Inflammatory macrophage treated with lipopolysaccharide for 4 hours (primary cell): Measurements from ENCODE around the gene CNTNAP5.

Experiments
- DNase-seq: peaks from one replicate; pipeline ENCODE4 v3.0.0-alpha.2; 2020

CNTNAP5 gene

GRCh38 chr2:124489686-124490085 is 464.6 kb downstream of the CNTNAP5 start:
- DNase-seq, result no peak

GRCh38 chr2:124501575-124502152 is 476.6 kb downstream of the CNTNAP5 start:
- DNase-seq, result no peak

GRCh38 chr2:124514236-124514635 is 489.1 kb downstream of the CNTNAP5 start:
- no peak for DNase-seq

DNA sequence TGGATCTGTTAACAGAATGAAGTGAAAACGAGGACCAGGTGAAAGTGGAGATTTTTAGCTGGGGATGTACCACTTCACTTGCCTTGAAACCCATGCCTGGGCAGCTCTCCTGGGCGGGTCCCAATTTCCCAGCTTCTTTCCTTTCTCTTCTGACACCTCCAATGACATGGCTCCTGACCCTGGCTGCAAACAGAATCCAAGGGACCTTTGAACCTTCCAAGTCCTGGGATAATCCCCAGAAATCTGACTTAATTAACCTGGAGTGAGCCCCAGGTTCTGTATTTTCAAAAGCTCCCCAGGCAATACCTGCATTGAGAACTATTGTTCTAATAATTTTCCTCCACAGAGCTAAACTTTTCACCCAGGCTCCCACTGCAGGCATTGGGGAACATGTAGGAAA is 495.9 kb downstream of the CNTNAP5 start:
- DNase-seq, result no peak

DNA sequence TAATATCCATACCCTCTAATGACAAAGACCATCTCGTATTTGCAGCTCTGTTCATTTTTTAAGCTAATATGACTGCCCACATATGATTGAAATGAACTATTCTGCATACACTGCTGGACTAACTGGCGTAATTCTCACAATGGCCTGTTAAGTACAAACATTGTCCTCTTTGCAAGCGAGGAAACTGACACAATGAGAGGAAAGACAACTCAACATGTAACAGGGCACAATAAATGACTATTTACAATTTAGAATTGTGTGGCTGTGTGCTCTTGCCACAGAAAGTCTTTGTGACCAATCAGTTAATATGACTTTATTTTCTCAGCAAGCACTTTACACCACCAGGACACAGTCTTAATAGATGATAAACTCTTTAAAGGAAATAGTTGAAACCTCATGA is 498.0 kb downstream of the CNTNAP5 start:
- DNase-seq, result no peak

DNA sequence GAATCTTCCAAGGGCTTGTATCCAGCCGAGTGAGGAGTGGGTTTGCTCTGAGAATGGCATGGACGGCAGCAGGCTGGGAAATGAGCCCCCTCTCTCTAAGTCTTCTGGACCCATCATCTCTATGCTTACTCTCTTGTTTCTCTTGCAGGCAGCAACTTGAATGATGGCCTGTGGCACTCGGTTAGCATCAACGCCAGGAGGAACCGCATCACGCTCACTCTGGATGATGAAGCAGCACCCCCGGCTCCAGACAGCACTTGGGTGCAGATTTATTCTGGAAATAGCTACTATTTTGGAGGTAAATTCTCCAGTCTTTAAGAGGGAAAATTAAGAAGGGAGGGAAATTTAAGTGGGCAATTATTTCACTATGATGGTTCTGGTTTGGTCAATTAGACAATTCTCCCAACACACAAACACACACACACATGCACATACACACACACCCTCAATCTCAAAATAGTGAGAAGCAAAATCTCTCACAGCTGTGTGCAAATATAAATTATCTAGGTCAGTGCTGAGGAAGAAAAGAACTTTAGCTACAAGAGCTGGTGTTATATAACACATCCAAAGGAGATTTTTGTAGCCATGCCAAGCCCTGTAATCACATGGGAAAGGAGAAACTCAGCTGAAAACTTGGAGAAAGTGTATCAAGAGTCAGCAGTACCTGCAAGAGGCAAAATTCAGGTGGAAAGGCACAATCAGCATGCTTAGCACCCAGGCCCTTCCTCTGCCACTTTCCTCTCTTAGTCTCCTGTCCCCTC is 499.2 kb downstream of the CNTNAP5 start:
- DNase-seq, result no peak

DNA sequence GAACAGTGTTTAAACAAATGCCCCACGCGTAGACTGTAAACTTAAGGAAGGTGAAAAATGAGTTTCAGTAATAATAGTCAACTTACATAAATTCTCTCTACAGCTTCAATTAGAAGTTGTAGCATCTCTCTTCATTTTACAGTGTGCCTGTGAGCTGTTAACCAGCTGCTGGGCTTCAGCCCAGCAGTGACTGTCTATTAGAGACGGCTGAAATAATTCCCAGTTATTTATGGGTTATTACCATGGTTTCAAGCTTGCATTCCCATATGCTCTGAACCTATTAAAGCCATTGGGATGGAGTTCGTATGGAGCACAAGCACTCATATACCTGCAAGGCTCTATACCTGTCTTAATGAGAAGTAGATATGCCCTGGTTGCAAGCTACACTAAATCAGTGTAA is 501.1 kb downstream of the CNTNAP5 start:
- DNase-seq, result no peak

DNA sequence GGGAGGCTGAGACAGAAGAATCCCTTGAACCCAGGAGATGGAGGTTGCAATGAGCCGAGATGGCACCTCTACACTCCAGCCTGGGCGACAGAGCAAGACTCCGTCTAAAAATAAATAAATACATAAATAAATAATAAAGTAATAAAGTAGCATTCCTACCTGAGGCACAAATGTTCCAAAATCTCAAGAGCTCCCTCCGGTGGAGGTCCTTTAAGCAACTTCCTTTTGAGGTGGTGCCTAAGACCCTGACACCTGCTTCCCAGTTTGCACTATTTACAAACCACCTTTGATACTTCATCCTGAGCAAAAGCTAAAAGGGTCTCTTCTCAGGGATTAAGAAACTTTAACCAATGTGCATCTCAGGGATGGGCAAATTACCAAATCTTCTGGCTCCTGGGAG is 505.1 kb downstream of the CNTNAP5 start:
- DNase-seq, result no peak

DNA sequence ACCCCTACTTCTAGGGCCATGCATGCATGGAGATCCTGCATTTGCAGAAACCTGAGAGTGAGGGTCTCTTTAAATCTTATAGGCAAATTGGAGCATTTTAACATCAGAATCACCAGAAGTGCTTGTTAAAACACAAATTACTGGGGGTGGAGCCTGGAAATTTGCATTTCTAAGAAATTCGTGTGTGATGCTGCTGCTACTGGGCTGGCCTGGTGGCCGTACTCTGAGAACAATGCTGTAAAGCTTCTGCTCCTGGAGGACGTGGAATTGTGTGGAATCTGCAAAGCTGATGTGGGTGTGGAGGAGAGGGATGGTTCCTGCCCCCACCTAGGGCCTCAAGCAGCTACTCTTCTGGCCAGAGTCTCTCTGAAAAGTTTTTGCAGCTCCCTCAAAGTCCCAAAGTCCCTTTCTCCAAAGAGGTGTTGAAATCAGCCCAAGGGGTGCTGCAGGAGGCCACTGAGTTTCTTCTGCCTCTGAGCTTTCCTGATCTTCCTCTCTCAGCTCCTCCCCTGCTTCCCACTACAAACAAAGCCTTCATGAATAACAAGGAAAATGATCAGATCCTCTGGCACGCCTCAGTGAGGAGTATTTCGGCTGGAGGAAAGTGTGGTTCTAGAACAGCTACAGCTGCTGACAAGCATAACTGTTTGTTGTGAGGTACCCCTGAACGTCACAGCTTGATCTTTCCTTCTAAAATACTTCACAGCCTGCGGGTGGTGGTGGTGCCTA is 508.3 kb downstream of the CNTNAP5 start:
- no peak for DNase-seq

DNA sequence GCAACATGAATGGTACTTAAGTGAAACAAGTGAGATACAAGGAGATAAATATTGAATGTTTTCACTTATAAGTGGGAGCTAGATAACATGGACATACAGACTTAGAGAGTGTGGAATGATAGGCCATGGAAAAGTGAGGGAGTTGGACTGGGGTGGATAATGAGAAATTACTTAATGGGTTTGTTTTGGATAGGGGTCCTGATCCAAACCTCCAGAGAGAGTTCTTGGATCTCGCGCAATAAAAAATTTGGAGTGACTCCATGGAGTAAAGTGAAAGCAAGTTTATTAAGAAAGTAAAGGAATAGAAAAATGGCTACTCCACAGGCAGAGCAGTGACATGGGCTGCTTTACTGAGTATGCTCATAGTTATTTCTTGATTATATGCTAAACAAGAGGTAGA is 508.9 kb downstream of the CNTNAP5 start:
- no peak for DNase-seq

- no peak for DNase-seq
These were observed 510.7 kb downstream of the CNTNAP5 start for GRCh38 chr2:124535816-124536215.

GRCh38 chr2:124536591-124536990 is 511.5 kb downstream of the CNTNAP5 start:
- no peak for DNase-seq

DNA sequence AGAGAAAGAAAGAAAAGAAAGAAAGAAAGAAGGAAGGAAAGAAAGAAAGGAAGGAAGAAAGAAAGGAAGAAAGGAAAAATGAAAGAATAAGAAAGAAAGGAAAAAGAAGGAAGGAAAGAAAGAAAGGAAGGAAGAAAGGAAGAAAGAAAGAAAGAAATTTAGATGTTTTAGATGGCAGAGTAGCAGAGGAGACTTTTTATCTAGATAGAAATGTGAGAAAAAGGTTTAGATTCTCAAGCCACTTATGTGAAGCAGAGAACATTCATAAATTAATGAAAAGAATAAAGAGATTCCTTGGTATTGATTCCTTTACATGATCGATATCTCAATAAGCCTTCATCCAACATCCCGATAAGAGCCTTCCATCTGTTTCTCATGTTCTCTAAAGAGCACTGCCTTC is 513.5 kb downstream of the CNTNAP5 start:
- DNase-seq, result no peak

- DNase-seq, result no peak
These were observed 515.7 kb downstream of the CNTNAP5 start for GRCh38 chr2:124540805-124541204.

DNA sequence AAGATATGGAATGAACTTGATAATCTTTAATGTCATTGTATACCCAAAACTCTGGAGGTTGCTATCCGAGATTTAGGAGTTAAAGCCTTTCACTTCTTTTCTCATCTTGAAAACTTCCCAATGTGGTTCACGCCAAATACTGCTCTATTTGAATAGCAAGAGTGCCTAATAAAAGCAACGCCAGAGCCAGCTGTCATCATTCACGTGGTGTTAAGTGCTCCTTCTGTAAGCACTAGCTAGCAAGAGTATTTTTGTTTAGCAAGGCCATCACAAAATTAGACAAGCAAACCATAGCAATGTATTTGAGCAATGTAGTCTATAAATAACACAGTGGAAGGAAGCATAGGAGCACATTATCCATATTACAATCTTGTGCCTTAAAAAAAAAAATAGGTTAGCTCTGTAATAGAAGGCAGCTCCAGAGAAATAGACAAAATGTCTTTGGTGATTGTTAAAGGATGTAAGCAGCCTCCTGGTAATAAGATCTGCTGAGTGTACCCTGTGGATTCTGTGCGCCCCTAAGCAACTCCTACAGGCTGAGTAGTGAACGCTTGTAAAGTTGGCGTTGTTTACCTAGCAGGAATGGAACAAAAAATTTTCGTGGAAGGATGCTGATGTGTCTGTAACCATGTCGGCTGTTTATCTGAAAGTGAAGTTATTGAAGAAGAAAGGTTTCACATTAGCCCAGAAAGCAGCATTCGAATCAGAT is 518.0 kb downstream of the CNTNAP5 start:
- DNase-seq, result no peak

DNA sequence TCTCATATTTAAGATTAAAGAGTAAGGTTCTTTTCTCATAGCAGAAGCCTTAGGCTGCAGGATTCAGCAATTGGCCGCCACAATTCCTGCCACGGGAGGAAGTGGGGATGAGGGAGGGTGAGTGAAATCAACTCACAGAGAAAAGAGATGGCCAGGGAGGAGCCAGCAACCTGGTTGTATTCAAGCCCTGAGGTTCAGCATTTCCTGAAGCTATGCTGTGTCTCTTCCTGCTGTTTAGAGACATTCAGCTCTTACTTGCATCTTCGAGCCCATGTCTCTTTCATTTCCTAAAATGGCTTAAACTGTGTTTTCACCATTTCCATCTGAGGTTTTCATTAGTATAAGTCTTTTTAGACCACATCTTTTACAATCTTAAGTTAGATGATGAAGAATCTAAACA is 522.6 kb downstream of the CNTNAP5 start:
- no peak for DNase-seq

- no peak for DNase-seq
These were observed 533.3 kb downstream of the CNTNAP5 start for GRCh38 chr2:124558277-124558905.

DNA sequence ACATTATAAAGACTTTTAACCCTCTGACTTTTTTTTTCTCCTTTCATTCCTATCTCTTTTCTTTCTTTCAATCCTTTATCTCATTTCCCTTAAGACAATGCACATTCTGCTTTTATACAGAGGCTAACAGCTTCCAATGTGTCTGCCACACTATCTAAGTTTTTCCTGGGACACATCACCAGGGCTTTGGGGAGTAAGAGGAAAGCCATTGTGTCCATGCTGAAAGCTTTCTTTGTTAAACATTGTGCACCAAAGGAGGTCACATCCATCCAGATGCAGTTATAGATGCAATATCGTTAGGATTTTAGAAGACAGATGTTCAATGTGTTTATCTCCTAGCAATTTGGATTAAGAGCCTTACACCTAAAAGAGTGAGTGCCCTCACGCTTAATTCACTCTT is 534.1 kb downstream of the CNTNAP5 start:
- DNase-seq, result no peak

GRCh38 chr2:124560592-124561112 is 535.6 kb downstream of the CNTNAP5 start:
- DNase-seq, result no peak

DNA sequence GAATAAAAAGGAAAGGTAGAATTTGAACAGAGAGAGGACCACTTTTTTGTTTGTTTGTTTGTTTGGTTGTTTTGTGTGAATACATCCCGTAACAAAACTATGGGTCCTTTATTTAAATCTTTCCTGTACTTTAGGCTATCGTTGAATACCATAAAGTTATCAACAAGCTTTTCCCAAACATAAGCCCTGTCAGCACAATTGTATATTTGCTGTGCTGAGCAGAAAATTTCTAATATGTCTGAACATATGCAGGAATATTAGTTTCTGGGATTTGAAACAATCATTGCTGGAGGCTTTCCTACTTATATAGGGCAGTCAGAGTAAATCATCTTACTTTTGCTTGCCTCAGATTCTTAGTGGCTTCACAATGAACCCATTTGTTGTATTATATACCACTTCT is 536.4 kb downstream of the CNTNAP5 start:
- no peak for DNase-seq

DNA sequence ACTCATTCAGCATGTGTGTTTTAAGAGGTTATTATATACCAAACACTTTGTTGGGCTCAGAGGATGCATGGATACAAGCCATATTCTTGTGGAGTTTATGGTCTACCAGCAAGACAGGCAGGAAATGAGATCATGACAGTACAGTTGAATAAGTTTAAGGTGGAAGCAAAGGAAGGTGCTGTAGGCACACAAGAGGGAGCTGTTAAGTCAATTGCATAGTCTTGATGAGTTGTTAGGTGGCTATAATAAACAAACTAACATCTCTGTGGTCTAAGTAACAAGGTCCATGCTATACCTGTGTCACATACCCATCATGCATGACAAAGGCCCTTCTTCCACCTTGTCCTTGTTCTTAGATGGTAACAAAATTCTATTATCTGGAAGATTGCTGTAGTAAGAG is 538.3 kb downstream of the CNTNAP5 start:
- DNase-seq, result no peak

- no peak for DNase-seq
These were observed 541.5 kb downstream of the CNTNAP5 start for GRCh38 chr2:124566518-124566970.

DNA sequence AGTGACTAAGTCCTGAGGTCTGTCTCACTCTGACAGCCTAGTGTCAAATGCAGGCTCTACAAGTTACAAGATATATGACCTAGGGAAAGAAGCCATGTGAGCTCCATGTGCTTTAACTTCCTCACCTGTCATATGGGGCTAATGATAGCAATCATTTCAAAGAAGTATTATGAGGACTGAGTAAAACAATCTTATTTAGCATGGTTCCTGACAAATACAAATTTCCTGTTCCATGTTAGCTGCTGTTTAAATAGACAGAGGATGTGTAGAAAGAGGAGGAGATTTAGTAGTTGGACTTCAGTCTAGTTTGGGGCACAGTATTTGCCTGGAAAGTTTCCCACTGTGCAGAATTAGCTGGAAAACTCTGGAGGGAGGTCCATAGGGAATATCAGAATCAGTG is 545.8 kb downstream of the CNTNAP5 start:
- DNase-seq, result no peak
